HCT116 (cell line): ENCODE measurements around the gene GRK6. TPM values are rescaled to one million over a fixed set of nuclear protein-coding genes. Genes with fewer than 3 reads are reported as not detected.

Experiments used
- ATAC-seq: fragments of 200-7000 bp; cut with Tn5 transposase; 2 replicates; pipeline ENCODE4 v1.9.1; 2020; ENCODE audit warnings: mild to moderate bottlenecking, moderate library complexity
- BruUV-seq: library from RNA; stranded (reverse); fragments of 400-500 nt; replicated peaks from 2 replicates; lab custom pipeline; 2021; lab: Mats Ljungman, UMichigan
- CTCF ChIA-PET: fragments of 300-600 bp; sonication (Branson Sonifier 250); formaldehyde crosslinking; loops from one replicate; lab custom pipeline; 2021; ENCODE audit warnings: antibody characterized with exemption; lab: Charles Lee
- POLR2A ChIA-PET: fragments of 300-600, 350-600 bp; sonication (Branson Sonifier 250); formaldehyde crosslinking; loops from one replicate; lab custom pipeline; 2021; ENCODE audit warnings: antibody characterized with exemption; lab: Charles Lee
- RAD21 ChIA-PET, 2 experiments: fragments of 300-600 bp; sonication (Branson Sonifier 250); formaldehyde crosslinking; loops; one replicate each; lab custom pipeline; 2023; ENCODE audit warnings: low total read pairs in 2 of 2; ENCODE audit not compliant: uncharacterized antibody in 2 of 2, unreplicated experiment in 2 of 2, low non-redundant PET in 1 of 2; lab: Charles Lee
- DNase-seq: peaks from one replicate; pipeline ENCODE4 v3.0.0-alpha.2; 2010; ENCODE audit warnings: low read depth, low spot score
- H2AFZ ChIP-seq: fragments of 200-600 bp; shearing (Covaris generic), sonication (generic); 2 replicates; pipeline ENCODE4 v1.6.1; 2017; ENCODE audit warnings: low read depth, mixed run types, mixed read lengths, antibody characterized with exemption, low read length; ENCODE audit not compliant: poor library complexity, severe bottlenecking
- H3K27ac ChIP-seq: 2 replicates; pipeline ENCODE4 v1.5.1; 2012; ENCODE audit warnings: low read depth, low read length
- H3K27me3 ChIP-seq: fragments of 200-600 bp; sonication (generic); 2 replicates; pipeline ENCODE4 v1.6.1; 2016; ENCODE audit warnings: mixed run types, low read length, mixed read lengths; ENCODE audit not compliant: insufficient read depth
- H3K36me3 ChIP-seq, 2 experiments: fragments of 200-500 bp in 1 of 2; fragments of 200-600 bp in 1 of 2; sonication (Bioruptor generic) in 1 of 2; sonication (generic) in 1 of 2; 2 replicates each; pipeline versions ENCODE4 v1.5.1 to v1.6.1; 2014 to 2016; ENCODE audit warnings: low read length in 2 of 2, inconsistent platforms in 1 of 2, mixed read lengths in 1 of 2, mixed run types in 1 of 2; ENCODE audit not compliant: insufficient read depth in 2 of 2, control insufficient read depth in 1 of 2
- H3K4me1 ChIP-seq, 2 experiments: fragments of 200-600 bp in 1 of 2; sonication (generic) in 1 of 2; 2 replicates each; pipeline versions ENCODE4 v1.5.1 to v1.6.1; 2012 to 2017; ENCODE audit warnings: low read length in 2 of 2, inconsistent platforms in 1 of 2, mild to moderate bottlenecking in 1 of 2, mixed read lengths in 1 of 2, mixed run types in 1 of 2, moderate library complexity in 1 of 2; ENCODE audit not compliant: insufficient read depth in 2 of 2, control insufficient read depth in 1 of 2
- H3K4me2 ChIP-seq: fragments of 200-600 bp; sonication (generic); 2 replicates; pipeline ENCODE4 v1.6.1; 2017; ENCODE audit warnings: mixed run types, low read length, mixed read lengths
- H3K4me3 ChIP-seq, 2 experiments: fragments of 200-600 bp in 1 of 2; sonication (generic) in 1 of 2; replicated peaks in 1 of 2; 2 replicates each; pipeline ENCODE4 v1.5.1; 2011 to 2016; ENCODE audit warnings: low read length in 2 of 2, control low read depth in 1 of 2, low read depth in 1 of 2, mild to moderate bottlenecking in 1 of 2, mixed read lengths in 1 of 2, mixed run types in 1 of 2
- H3K79me2 ChIP-seq: fragments of 200-600 bp; sonication (generic); 2 replicates; pipeline ENCODE4 v1.6.1; 2017; ENCODE audit warnings: mild to moderate bottlenecking, mixed run types, low read length, moderate library complexity, mixed read lengths; ENCODE audit not compliant: insufficient read depth
- H3K9ac ChIP-seq: fragments of 200-600 bp; sonication (generic); 2 replicates; pipeline ENCODE4 v1.6.1; 2016; ENCODE audit warnings: low read length, mixed read lengths
- H3K9me2 ChIP-seq: fragments of 200-600 bp; sonication (generic), shearing (Covaris generic); 2 replicates; pipeline ENCODE4 v1.6.1; 2017; ENCODE audit warnings: mixed run types, mild to moderate bottlenecking, moderate library complexity; ENCODE audit not compliant: insufficient read depth
- H3K9me3 ChIP-seq, 2 experiments: fragments of 200-500 bp in 1 of 2; fragments of 200-600 bp in 1 of 2; sonication (Bioruptor generic) in 1 of 2; sonication (generic) in 1 of 2; 2 replicates each; pipeline ENCODE4 v1.6.1; 2014 to 2017; ENCODE audit warnings: low read length in 2 of 2, mixed read lengths in 2 of 2, inconsistent platforms in 1 of 2, low read depth in 1 of 2, mild to moderate bottlenecking in 1 of 2, mixed run types in 1 of 2, moderate library complexity in 1 of 2; ENCODE audit not compliant: control insufficient read depth in 1 of 2, insufficient read depth in 1 of 2
- H4K20me1 ChIP-seq: fragments of 200-600 bp; sonication (generic), shearing (Covaris generic); 2 replicates; pipeline ENCODE4 v1.6.1; 2017; ENCODE audit warnings: mixed run types, mild to moderate bottlenecking, moderate library complexity; ENCODE audit not compliant: insufficient read depth
- CEBPB ChIP-seq: IDR thresholded peaks from 2 replicates; pipeline ENCODE4 v1.6.1; 2012; ENCODE audit warnings: low read depth
- ELF1 ChIP-seq: IDR thresholded peaks from 2 replicates; pipeline ENCODE4 v1.6.1; 2012; ENCODE audit warnings: low read depth, borderline replicate concordance
- MAX ChIP-seq: IDR thresholded peaks from 2 replicates; pipeline ENCODE4 v1.6.1; 2012
- POLR2AphosphoS5 ChIP-seq: IDR thresholded peaks from 2 replicates; pipeline ENCODE4 v1.6.1; 2011; ENCODE audit warnings: mild to moderate bottlenecking, low read depth, low read length, moderate library complexity
- SP1 ChIP-seq: IDR thresholded peaks from 2 replicates; pipeline ENCODE4 v1.6.1; 2012; ENCODE audit warnings: low read depth
- TCF7L2 ChIP-seq: IDR thresholded peaks from 2 replicates; pipeline ENCODE4 v1.7.0; 2011; ENCODE audit warnings: borderline replicate concordance, inconsistent platforms; ENCODE audit not compliant: insufficient read depth, insufficient read length; ENCODE audit errors: extremely low read depth
- ZFX ChIP-seq: fragments of 450-650 bp; IDR thresholded peaks from 2 replicates; pipeline ENCODE4 v1.6.1; 2017
- intact Hi-C: fragments of 100-400 bp; cut with micrococcal nuclease; formaldehyde crosslinking; loops from 2 replicates; pipeline ENCODE4 v1.10.0; 2022
- total RNA-seq: library from RNA; stranded (reverse); gene quantifications from one replicate; pipeline ENCODE4 v1.2.1, GENCODE V29; 2021; ENCODE audit not compliant: unreplicated experiment
- TF ChIP-seq, protein P1 (sequence below): IDR thresholded peaks from 2 replicates; pipeline ENCODE4 v1.6.1; 2012

GRK6 gene
- total RNA-seq, 1 experiment from 2014 or later: 89.3 TPM

DNA sequence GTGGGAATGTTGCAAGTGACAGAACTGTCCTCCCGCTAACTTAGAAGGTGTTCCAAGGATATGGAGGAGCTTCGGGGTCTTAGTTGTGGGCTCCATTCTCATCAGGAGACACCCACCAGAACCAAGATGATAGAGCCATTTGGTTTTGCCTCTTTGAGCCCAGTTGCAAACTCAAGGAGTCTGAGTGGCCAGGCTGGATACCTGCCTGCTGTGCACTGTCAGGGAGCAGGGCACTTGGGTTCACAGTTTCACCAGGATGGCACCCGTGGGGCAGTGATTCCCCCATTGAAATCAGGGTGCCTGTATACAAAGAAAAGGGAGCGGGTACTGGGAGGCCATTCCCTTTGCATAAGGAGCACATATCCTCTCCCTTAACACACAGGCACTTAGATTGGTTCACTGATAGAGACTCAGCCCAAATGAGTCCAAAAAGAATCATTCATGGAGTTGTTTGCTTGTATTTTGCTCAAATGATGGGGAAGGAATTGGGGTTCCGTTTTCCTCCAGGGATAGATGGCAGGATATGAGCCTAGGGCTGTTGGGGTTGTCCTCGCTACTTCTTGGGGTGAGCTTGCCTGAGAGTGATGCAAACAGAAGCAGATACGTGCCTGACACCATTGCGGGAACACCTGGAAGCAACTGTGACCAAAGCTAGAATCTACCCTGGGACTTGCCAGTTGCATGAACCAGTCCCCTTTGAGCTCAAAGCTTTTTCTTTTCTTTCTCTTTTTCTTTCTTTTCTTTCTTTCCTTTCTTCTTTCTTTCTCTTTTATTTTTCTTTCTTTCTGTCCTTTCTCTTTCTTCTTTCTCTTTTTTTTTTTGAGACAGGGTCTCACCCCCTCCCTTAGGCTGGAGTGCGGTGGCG is 18.8 kb downstream of the GRK6 start:
- POLR2A ChIA-PET: interaction anchor here (1.1 to 2.4 kb wide), 3 partner anchors 19 to 93 kb away, joined by 5 to 10 read pairs (median 7); partner anchors contain the start of genes GRK6, LMAN2 and PDLIM7
- H3K27ac ChIP-seq: peak overlapping the region; percentile 95; the same call in 1 of the 2 replicates

More for the DNA sequence above, 18.8 kb downstream of the GRK6 start:
- H2AFZ ChIP-seq: no peak overlapping the region
- peaks cover 3% of the 10 kb centered on the region; the same call in 1 of the 2 replicates for H4K20me1 ChIP-seq
- intact Hi-C loops: no loop called here
- peaks cover 9 to 56% of the 10 kb centered on the region in 2 experiments for H3K4me1 ChIP-seq
- peaks cover 0 to 17% of the 10 kb centered on the region in 2 experiments; a peak in 2 of 4 replicates for H3K36me3 ChIP-seq
- H3K9ac ChIP-seq: peak overlapping the region; percentile 99
- H3K4me3 ChIP-seq: peak overlapping the region in 1 of 2 experiments; percentile 86; a peak in 2 of 4 replicates
- TF ChIP-seq, protein P1, sequence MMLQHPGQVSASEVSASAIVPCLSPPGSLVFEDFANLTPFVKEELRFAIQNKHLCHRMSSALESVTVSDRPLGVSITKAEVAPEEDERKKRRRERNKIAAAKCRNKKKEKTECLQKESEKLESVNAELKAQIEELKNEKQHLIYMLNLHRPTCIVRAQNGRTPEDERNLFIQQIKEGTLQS: no peak
- TF ChIP-seq POLR2AphosphoS5 (peak; percentile 12; the same call in 1 of the 2 replicates), ZFX (no peak), TCF7L2 (no peak), MAX (no peak), SP1 (no peak), ELF1 (no peak), CEBPB (no peak)
- TF ChIP-seq, all 23 proteins: peak for 1
- no peaks in the 10 kb centered on the region for H3K9me2 ChIP-seq
- ChIA-PET CTCF (interaction anchor here (0.8 to 6.3 kb wide), 4 partner anchors 10 to 62 kb away, joined by 3 to 53 read pairs (median 14); no protein-coding TSS in a partner anchor), RAD21 (interaction anchor here in 1 of 2 experiments (1.0 to 1.5 kb wide), 2 partner anchors 40 to 55 kb away, joined by 3 to 5 read pairs; no protein-coding TSS in a partner anchor)
- BruUV-seq: TSS peak; percentile 49
- peaks cover 67% of the 10 kb centered on the region for H3K79me2 ChIP-seq
- no peak for ATAC-seq
- peak overlapping the region; percentile 99 for H3K4me2 ChIP-seq
- no peaks in the 10 kb centered on the region for H3K9me3 ChIP-seq
- no peak for DNase-seq
- H3K27me3 ChIP-seq: no peaks in the 10 kb centered on the region
